Skeletal muscle cell (primary cell): ENCODE data around the gene LRRC14B.
A peak's percentile ranks its signal among the peaks of the same experiment; 100 is the strongest.
"Not testable (repeated sequence)": the region's sequence is repeated elsewhere in the genome, so short reads cannot be mapped to it uniquely, and the experiment has no call there.

Experiments
- DNase-seq: peaks from one replicate; pipeline ENCODE4 v3.0.0-alpha.2; 2010; ENCODE audit warnings: low read depth
- H3K4me3 ChIP-seq: 2 replicates; pipeline ENCODE4 v1.5.1; 2011; ENCODE audit warnings: low read depth, mild to moderate bottlenecking, control low read depth, low read length, moderate library complexity

Gene LRRC14B

GRCh38 chr5:159448-160172 is 31.7 kb upstream of the LRRC14B start:
- no peak overlapping the region for H3K4me3 ChIP-seq
- DNase-seq: peak; percentile 65

- no peak overlapping the region for H3K4me3 ChIP-seq
- peak; percentile 51 for DNase-seq
Observed at GRCh38 chr5:160173-160510, 31.2 kb upstream of the LRRC14B start.

GRCh38 chr5:160921-161802 is 30.1 kb upstream of the LRRC14B start:
- no peak for DNase-seq
- H3K4me3 ChIP-seq: no peak overlapping the region

- H3K4me3 ChIP-seq: no peak overlapping the region
- DNase-seq: no peak
Observed at GRCh38 chr5:161803-162110, 29.5 kb upstream of the LRRC14B start.

GRCh38 chr5:162190-162564 is 29.1 kb upstream of the LRRC14B start:
- no peak overlapping the region for H3K4me3 ChIP-seq
- no peak for DNase-seq

GRCh38 chr5:162565-163337 is 28.5 kb upstream of the LRRC14B start:
- H3K4me3 ChIP-seq: no peak overlapping the region
- DNase-seq: no peak

GRCh38 chr5:163338-163620 is 28.0 kb upstream of the LRRC14B start:
- no peak for DNase-seq
- no peak overlapping the region for H3K4me3 ChIP-seq

- DNase-seq: no peak
- H3K4me3 ChIP-seq: no peak overlapping the region
Observed at GRCh38 chr5:163841-164240, 27.5 kb upstream of the LRRC14B start.

GRCh38 chr5:164244-164643 is 27.1 kb upstream of the LRRC14B start:
- no peak overlapping the region for H3K4me3 ChIP-seq
- DNase-seq: no peak

GRCh38 chr5:164783-165182 is 26.5 kb upstream of the LRRC14B start:
- DNase-seq, H3K4me3 ChIP-seq: not testable (repeated sequence)

GRCh38 chr5:166441-167372 is 24.6 kb upstream of the LRRC14B start:
- no peak for DNase-seq
- H3K4me3 ChIP-seq: no peak overlapping the region

GRCh38 chr5:167511-167910 is 23.8 kb upstream of the LRRC14B start:
- no peak for DNase-seq

GRCh38 chr5:167982-168660 is 23.2 kb upstream of the LRRC14B start:
- H3K4me3 ChIP-seq: no peak overlapping the region
- peak; percentile 92 for DNase-seq

More at GRCh38 chr5:167511-167910, 23.8 kb upstream of the LRRC14B start:
- no peak overlapping the region for H3K4me3 ChIP-seq

- DNase-seq: peak; percentile 37
- no peak overlapping the region for H3K4me3 ChIP-seq
Observed at GRCh38 chr5:169071-169727, 22.1 kb upstream of the LRRC14B start.

- DNase-seq: no peak
Observed at GRCh38 chr5:169728-170094, 21.6 kb upstream of the LRRC14B start.

GRCh38 chr5:170971-171800 is 20.1 kb upstream of the LRRC14B start:
- DNase-seq: no peak
- no peak overlapping the region for H3K4me3 ChIP-seq

More at GRCh38 chr5:169728-170094, 21.6 kb upstream of the LRRC14B start:
- no peak overlapping the region for H3K4me3 ChIP-seq

- no peak for DNase-seq
Observed at GRCh38 chr5:171801-172331, 19.4 kb upstream of the LRRC14B start.

More at GRCh38 chr5:171801-172331, 19.4 kb upstream of the LRRC14B start:
- no peak overlapping the region for H3K4me3 ChIP-seq
